ENCODE data around the gene HTRA1.

GRCh38 chr10:122555442-122555841 lies 94.1 kb downstream of the HTRA1 start:
- TF ChIP-seq CTCF (IDR thresholded peaks at IDR 0.05 in 4 of 5, conservative IDR thresholded peaks at IDR 0.05 in 1 of 5) = no peak
- no peak for TF ChIP-seq POLR2A (IDR thresholded peaks at IDR 0.05)
